ELF-1 (cell line): ENCODE results near the gene KCTD2.
"Not testable (repeated sequence)": the region's sequence is repeated elsewhere in the genome, so short reads cannot be mapped to it uniquely, and the experiment has no call there.

ENCODE experiments used
- DNase-seq: peaks from one replicate; pipeline ENCODE4 v3.0.0-alpha.2; 2016; ENCODE audit warnings: low read depth, low spot score

The KCTD2 gene, protein sequence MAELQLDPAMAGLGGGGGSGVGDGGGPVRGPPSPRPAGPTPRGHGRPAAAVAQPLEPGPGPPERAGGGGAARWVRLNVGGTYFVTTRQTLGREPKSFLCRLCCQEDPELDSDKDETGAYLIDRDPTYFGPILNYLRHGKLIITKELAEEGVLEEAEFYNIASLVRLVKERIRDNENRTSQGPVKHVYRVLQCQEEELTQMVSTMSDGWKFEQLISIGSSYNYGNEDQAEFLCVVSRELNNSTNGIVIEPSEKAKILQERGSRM

DNA sequence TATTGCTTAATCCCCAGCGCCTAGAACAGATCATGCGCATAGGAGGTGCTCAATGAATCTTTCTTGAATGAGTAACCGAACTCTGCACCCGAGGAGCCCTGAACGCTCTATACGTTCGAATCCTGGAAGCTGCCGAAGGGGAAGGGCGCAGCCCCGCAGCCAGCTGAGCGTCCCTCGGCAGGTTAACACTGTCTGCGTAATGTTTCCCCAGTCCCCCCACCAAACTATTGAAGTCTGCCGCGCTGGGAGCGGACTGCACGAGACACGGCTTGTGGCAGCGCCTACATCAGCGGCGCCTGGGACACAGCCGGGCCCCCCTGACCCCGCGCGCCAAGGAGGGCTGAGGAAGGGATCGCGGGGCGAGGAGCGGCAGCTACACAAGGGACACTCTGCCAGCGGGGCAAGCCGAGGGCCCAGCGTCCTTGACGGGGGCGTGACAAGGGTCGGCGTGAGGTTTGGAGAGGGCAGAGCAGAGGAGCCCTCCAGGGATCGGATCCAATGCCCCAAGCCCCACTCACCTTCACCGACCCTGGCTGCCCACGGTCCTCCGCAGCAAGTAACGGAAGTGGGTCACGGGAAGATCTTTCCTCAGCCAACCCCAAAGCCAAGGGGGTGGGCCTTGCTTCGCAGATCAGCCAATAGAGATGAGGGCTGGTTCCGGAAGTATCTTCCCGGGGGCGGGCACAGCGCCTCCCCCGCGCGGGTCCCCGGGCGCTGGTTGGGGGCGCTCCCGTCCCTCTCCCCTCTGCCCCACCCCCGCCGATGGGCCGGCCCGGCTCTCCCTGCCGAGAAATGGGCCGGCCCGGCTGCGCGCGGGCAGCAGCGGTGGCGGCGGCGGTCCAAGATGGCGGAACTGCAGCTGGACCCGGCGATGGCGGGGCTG is at the start of gene KCTD2, which contains the start of gene ATP5PD:
TSS of gene KCTD2 (plus strand) at position 819 of the 883 bp plus-strand sequence. CDS start at position 845, 26 bp downstream.
TSS of gene ATP5PD (minus strand) at position 563 of the 883 bp plus-strand sequence. CDS start 4,319 bp downstream, outside the sequence.
- peak; percentile 99 for DNase-seq

GRCh38 chr17:74998783-74999182 is 48.2 kb upstream of the KCTD2 start:
- no peak for DNase-seq

DNA sequence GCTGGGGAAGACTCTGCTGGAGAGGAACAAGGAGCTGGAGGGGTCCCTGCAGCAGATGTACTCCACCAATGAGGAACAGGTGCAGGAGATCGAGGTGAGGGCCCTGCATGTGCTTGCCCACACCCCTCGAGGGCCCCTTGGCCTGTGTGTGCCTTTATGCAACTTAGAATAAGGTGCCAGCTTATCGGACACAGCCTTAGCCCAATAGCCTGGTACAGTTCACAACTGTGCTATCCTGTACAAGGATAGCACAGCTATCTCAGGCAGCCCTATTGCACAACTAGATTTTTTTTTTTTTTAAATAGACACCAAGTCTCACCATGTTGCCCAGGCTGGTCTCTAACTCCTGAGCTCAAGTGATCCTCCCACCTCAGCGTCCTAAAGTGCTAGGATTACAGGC is 47.5 kb upstream of the KCTD2 start:
- DNase-seq, result no peak

GRCh38 chr17:75001915-75002843 is 44.8 kb upstream of the KCTD2 start:
- no peak for DNase-seq

DNA sequence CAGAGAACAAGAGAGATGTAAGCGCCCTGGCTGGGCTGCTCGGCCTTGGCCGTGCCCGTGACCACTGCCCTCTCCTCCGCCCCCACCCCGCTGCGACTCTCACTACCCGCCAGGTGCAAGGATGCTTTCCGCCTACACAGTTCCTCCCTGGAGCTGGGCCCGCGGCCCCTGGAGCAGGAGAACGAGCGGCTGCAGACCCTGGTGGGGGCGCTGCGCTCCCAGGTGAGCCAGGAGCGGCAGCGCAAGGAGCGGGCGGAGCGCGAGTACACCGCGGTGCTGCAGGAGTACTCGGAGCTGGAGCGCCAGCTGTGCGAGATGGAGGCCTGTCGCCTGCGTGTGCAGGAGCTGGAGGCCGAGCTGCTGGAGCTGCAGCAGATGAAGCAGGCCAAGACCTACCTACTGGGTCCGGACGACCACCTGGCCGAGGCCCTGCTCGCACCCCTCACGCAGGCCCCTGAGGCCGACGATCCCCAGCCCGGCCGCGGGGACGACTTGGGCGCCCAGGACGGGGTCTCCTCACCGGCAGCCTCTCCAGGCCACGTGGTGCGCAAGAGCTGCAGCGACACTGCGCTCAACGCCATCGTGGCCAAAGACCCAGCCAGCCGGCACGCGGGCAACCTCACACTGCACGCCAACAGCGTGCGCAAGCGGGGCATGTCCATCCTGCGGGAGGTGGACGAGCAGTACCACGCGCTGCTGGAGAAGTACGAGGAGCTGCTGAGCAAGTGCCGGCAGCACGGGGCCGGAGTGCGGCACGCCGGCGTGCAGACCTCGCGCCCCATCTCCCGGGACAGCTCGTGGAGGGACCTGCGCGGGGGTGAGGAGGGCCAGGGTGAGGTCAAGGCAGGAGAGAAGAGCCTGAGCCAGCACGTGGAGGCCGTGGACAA is 43.7 kb upstream of the KCTD2 start:
- peak; percentile 41 for DNase-seq

GRCh38 chr17:75003957-75004355 is 43.1 kb upstream of the KCTD2 start:
- no peak for DNase-seq

DNA sequence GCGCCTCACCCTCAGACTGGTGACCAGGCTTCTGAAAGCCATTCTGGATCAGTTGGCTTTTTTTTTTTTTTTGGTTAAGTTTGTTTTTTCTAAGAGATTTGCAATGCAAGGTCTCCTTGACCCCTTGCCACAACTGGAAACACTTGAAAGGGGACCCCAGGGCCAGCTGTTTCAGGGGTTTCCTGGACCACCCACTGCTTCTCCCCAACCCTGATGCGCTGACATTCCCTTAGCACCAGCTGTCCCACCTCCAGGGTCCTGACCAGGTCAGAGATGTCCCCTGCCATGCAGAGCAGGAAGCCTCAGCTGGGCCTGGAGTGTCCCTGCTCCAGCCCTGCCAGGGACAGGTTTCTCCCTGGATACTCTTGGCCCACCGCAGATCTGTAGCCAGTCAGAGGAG is 42.7 kb upstream of the KCTD2 start:
- DNase-seq, result no peak

DNA sequence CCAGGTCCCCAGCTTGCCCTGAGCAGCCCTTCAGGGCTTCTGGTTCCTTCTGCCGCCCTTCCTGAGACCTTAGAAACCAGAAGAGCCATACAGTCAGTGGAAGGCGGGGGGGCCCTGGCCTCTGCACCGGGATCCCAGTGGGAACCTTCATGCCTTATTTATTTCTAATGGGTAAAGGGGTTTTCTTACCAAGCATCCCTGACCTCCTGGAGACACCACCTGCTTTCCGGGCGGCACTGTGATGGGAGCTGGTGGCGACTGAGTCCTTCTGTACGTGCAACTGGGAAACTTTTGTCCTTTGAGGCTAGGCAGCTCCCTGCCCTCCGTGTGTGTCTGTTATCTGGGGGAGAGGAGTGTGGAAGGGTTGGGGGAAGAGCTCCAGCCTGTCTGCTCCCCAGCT is 41.7 kb upstream of the KCTD2 start:
- no peak for DNase-seq

DNA sequence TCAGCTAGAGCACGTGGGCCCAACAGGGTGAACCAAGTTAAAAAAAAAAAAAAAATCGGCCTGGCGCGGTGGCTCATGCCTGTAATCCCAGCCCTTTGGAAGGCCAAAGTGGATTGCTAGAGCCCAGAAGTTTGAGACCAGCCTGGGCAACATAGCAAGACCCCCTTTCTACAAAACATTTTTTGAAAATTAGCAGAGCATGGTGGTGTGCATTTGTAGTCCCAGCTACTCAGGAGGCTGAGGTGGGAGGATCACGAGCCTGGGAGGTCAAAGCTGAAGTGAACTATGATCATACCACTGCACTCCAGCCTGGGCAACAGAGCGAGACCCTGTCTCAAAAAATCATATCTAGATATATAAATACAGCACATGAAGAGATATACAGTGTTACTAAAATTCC is 40.9 kb upstream of the KCTD2 start:
- DNase-seq, result not testable (repeated sequence)

GRCh38 chr17:75006653-75007052 is 40.4 kb upstream of the KCTD2 start:
- no peak for DNase-seq

- no peak for DNase-seq
These were observed 38.7 kb upstream of the KCTD2 start for GRCh38 chr17:75008373-75008772.

DNA sequence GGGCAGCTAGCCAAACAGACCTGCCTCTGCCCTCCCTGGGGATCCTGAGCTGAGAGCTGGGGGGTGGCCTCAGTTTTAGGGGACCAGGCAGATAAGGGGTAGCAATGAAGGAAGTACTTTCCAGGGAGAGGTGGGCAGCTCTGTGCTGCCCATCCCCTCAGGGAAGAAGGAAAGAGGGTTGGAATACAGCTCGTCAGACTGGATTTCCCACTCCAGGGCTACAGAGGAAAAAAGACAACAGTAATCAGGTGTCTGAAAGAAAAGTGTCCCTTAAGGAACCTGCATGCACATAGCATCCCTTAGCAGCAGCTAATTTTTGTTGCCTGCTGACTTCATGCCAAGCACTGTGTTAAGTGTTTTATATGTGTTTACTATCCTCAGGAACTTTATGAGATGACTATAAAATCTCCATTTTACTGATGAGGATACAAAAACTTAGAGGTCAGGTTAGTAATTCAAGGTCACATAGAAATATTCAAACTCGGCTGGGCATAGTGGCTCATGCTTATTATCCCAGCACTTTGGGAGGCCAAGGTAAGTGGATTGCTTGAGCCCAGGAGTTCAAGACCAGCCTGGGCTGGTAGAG is 37.8 kb upstream of the KCTD2 start:
- peak; percentile 73 for DNase-seq

- peak; percentile 76 for DNase-seq
These were observed 36.2 kb upstream of the KCTD2 start for GRCh38 chr17:75010683-75011400.

GRCh38 chr17:75011401-75012095 is 35.5 kb upstream of the KCTD2 start:
- DNase-seq, result no peak

DNA sequence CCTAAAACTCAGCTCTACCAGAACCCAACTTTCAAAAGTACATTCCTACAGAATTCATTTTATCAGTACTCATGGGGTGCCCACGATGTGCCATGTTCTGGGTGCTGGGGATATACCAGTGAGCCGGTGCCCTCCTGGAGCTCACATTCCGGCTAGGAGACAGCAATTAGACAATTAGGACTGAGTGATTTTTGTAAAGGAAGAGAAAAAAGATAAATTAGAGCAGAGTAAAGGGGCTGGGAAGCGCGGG is 35.0 kb upstream of the KCTD2 start:
- no peak for DNase-seq

DNA sequence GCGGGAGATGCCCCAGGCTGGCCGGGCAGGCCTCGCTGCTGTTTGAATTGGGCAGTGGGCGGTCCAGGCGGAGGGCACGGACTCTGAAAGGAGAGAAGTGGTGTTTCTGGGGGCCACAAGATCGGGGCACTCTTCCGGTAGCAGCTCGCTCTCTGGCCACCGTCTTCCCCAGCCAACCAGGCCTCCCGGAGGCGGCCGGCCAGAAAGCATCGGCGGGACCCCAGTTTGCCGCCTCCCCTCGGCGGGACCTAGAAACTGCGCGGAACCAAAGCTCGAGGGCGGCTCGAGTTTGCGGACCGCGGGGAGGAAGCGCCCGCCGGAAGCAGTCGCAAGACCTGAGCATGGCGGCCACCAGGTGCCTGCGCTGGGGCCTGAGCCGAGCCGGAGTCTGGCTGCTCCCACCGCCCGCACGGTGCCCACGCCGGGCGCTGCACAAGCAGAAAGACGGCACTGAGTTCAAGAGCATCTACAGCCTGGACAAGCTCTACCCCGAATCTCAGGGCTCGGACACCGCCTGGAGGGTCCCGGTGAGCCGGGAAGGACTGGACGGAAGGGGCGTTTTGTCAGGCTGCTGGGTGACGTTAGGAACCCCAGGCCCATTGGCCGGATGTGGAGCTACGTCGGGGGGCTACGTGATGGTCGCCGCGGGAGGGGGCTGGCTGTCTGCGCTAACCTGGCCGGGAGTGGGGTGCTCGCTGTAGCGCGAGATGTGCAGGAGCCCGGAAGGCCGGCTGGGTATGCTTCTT is 34.5 kb upstream of the KCTD2 start, which contains the start of gene MRPL58:
TSS of gene MRPL58 (plus strand) at position 325 of the 746 bp plus-strand sequence. CDS start at position 342, 17 bp downstream.
- peak; percentile 91 for DNase-seq

DNA sequence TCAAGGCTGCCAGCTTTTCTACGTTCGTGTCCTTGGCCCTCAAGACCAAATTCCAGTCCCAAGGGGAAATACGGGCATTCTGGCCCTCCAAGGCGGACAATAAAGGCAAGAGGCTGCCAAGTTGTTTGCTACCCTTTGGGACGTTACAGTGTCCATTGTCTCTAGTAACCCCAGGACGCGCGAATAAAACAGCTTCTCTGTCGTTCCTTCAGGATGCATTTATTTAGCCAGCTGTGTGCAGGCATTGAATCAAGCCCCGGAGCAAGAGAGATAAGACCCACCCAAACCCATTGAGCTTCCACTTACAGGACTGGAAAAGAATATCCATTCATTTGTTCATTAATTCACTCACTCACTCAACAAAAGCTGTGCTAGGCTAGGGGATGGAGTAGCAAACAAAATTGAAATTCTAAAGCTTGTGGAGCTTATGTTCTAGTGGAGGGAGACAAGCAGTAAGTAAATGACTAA is 33.9 kb upstream of the KCTD2 start:
- DNase-seq, result no peak

DNA sequence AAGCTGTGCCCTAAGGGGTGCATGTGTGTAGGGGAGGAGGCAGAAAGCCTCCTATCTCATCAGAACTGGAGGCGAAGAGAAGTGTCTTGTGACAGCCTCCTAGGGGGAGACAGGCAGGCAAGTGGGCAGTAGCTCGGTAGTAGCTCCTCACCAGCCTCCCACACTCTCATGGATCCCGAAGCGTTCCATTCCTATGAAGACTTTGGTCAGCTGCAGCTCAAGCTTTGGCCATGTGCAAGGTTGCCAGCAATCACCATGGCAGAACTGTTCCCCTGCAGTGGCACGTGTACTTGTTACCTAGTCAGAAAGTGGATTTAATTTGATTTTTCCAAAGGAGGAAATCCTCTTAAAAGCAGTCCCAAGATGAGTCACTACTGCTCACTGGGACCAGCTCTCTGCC is 27.9 kb upstream of the KCTD2 start:
- no peak for DNase-seq
